ENCODE data around the gene SPATC1L.

GRCh38 chr21:46154955-46155513, 29.2 kb downstream of the SPATC1L start:
- TF ChIP-seq GABPA (IDR thresholded peaks at IDR 0.05; ENCODE audit: low read depth): no peak
- no peak for TF ChIP-seq CTCF (IDR thresholded peaks at IDR 0.05; ENCODE audit: insufficient read depth, low read length)
- TF ChIP-seq POLR2AphosphoS5 (IDR thresholded peaks at IDR 0.05; ENCODE audit: low read depth): no peak
